Calu3 (cell line): ENCODE results near the gene MRPL28. TPM values are rescaled to one million over a fixed set of nuclear protein-coding genes. Genes with fewer than 3 reads are reported as not detected.
"Not testable (repeated sequence)": the region's sequence is repeated elsewhere in the genome, so short reads cannot be mapped to it uniquely, and the experiment has no call there.

ENCODE experiments used
- BruUV-seq: library from RNA; stranded (reverse); fragments of 400-500 nt; replicated peaks from 2 replicates; lab custom pipeline; 2021; lab: Mats Ljungman, UMichigan
- CTCF ChIA-PET: fragments of 300-600 bp; sonication (Branson Sonifier 250); formaldehyde crosslinking; loops from one replicate; lab custom pipeline; 2022; ENCODE audit warnings: antibody characterized with exemption; lab: Charles Lee
- DNase-seq: peaks from one replicate; pipeline ENCODE4 v3.0.0; 2022
- H3K27ac Mint-ChIP-seq: one replicate; pipeline ENCODE4 v1.8.0; 2022; ENCODE audit warnings: mixed read lengths; ENCODE audit not compliant: unreplicated experiment
- H3K27me3 Mint-ChIP-seq: one replicate; pipeline ENCODE4 v1.8.0; 2022; ENCODE audit warnings: mixed read lengths; ENCODE audit not compliant: unreplicated experiment
- H3K36me3 Mint-ChIP-seq: one replicate; pipeline ENCODE4 v1.8.0; 2022; ENCODE audit warnings: mild to moderate bottlenecking, moderate library complexity, mixed read lengths; ENCODE audit not compliant: insufficient read depth, unreplicated experiment
- H3K4me1 Mint-ChIP-seq: one replicate; pipeline ENCODE4 v1.8.0; 2022; ENCODE audit warnings: mild to moderate bottlenecking, low read depth, mixed read lengths; ENCODE audit not compliant: unreplicated experiment
- H3K4me3 Mint-ChIP-seq: one replicate; pipeline ENCODE4 v1.8.0; 2022; ENCODE audit warnings: mild to moderate bottlenecking, low read depth, moderate library complexity, mixed read lengths; ENCODE audit not compliant: unreplicated experiment
- H3K9me3 Mint-ChIP-seq: one replicate; pipeline ENCODE4 v1.8.0; 2022; ENCODE audit warnings: low read depth, mixed read lengths; ENCODE audit not compliant: unreplicated experiment
- intact Hi-C: fragments of 100-400 bp; cut with micrococcal nuclease; formaldehyde crosslinking; loops from one replicate; pipeline ENCODE4 v1.10.0; 2022; ENCODE audit not compliant: unreplicated experiment
- total RNA-seq: library from RNA; stranded (reverse); gene quantifications from 2 replicates; pipeline ENCODE4 v1.2.3, GENCODE V29; 2022
- TF ChIP-seq, protein P1 (sequence below): fragments of 200-600 bp; IDR thresholded peaks from one replicate; pipeline ENCODE4 v1.8.0; 2022; ENCODE audit warnings: antibody characterized with exemption; ENCODE audit not compliant: unreplicated experiment

MRPL28 gene
- total RNA-seq, 1 experiment from 2014 or later = 115 TPM

DNA sequence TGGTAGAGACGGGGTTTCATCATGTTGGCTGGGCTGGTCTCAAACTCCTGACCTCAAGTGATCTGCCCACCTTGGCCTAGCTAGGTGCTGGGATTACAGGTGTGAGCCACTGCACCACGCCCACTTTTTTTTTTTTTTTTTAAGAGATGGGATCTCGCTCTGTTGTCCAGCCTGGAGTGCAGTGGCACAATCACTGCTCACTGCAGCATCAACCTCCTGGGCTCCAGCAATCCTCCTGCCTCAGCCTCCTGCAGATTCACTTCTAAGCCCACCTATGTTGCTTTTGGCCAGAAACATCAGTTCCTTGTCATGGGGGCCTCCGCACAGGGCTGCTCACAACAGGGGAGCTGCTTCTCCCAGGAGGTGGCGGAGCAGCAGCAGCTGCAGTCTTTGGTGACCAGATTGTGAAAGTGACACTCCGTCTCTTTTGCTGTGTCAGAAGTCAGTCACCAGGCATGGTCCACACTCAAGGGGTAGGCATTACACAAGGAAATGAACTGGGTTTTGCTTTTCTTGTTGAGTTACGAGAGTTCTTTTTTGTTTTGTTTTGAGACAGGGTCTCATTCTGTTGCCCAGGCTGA lies 22.2 kb upstream of the MRPL28 start:
- CTCF ChIA-PET = interaction anchor here (1.4 kb wide), 1 partner anchor 95 kb away, joined by 3 read pairs; no protein-coding TSS in a partner anchor
- no peaks in the 10 kb centered on the region for H3K4me1 Mint-ChIP-seq
- no TSS peak for BruUV-seq
- intact Hi-C loops = no loop called here
- TF ChIP-seq, protein P1, sequence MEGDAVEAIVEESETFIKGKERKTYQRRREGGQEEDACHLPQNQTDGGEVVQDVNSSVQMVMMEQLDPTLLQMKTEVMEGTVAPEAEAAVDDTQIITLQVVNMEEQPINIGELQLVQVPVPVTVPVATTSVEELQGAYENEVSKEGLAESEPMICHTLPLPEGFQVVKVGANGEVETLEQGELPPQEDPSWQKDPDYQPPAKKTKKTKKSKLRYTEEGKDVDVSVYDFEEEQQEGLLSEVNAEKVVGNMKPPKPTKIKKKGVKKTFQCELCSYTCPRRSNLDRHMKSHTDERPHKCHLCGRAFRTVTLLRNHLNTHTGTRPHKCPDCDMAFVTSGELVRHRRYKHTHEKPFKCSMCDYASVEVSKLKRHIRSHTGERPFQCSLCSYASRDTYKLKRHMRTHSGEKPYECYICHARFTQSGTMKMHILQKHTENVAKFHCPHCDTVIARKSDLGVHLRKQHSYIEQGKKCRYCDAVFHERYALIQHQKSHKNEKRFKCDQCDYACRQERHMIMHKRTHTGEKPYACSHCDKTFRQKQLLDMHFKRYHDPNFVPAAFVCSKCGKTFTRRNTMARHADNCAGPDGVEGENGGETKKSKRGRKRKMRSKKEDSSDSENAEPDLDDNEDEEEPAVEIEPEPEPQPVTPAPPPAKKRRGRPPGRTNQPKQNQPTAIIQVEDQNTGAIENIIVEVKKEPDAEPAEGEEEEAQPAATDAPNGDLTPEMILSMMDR = no peak
- no peaks in the 10 kb centered on the region for H3K9me3 Mint-ChIP-seq
- no peaks in the 10 kb centered on the region for H3K27me3 Mint-ChIP-seq
- no peak overlapping the region for H3K4me3 Mint-ChIP-seq
- H3K27ac Mint-ChIP-seq = no peak overlapping the region
- DNase-seq = no peak
- peaks cover 28% of the 10 kb centered on the region for H3K36me3 Mint-ChIP-seq

DNA sequence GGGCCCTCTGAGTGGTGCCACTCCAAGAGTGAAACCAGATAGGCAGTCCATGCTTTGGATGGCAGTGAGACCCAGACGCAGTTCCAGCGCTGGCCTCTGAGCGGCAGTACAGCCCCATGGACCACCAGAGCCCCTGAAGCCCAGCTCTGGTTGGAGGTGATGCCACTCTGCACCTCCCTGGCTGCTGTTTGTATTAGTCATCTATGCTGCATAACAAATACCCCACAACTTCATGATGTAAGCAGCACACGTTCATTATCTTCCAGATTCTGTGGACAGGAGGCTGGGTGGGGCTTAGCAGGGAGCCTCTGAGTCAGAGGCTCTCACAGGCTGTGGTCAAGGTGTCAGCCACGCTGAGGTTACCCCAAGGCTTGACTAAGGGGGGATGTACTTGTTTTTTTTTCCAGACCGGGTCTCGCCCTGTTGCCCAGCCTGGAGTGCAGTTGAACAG lies 21.6 kb upstream of the MRPL28 start:
- intact Hi-C loops = no loop called here
- no peak overlapping the region for H3K27ac Mint-ChIP-seq

DNA sequence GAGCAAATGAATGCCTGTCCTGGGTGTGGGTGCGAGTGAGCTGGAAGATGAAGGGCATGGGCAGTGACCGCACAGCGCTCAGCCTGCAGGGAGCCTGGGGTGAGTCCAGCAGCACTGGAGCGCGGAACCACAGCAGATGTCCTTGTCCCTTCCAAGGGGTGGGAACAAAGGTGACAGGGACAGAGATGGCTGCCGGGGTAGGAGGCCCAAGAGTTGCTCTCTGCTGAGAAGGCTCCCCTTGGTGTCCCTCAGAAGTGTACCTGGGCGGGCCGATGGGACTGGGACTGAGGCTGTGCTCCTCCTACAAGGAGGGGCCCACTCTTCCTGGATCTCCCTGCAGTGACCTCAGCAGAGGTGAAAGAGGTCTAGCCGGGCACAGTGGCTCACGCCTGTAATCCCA lies 19.0 kb upstream of the MRPL28 start:
- Mint-ChIP-seq H3K4me1 (no peaks in the 10 kb centered on the region), H3K27me3 (no peaks in the 10 kb centered on the region), H3K9me3 (no peaks in the 10 kb centered on the region), H3K4me3 (no peak overlapping the region), H3K36me3 (peaks cover 15% of the 10 kb centered on the region), H3K27ac (no peak overlapping the region)
- BruUV-seq = no TSS peak
- intact Hi-C loops = no loop called here
- TF ChIP-seq, protein P1 = no peak
- DNase-seq = no peak
- CTCF ChIA-PET = no interaction called here

More for the DNA sequence above, 21.6 kb upstream of the MRPL28 start:
- CTCF ChIA-PET = interaction anchor here (0.5 to 1.4 kb wide), 2 partner anchors 96 to 103 kb away, joined by 3 read pairs; no protein-coding TSS in a partner anchor
- Mint-ChIP-seq H3K9me3 (no peaks in the 10 kb centered on the region), H3K27me3 (no peaks in the 10 kb centered on the region), H3K36me3 (peaks cover 26% of the 10 kb centered on the region), H3K4me1 (no peaks in the 10 kb centered on the region), H3K4me3 (no peak overlapping the region)
- DNase-seq = peak; percentile 71
- TF ChIP-seq, protein P1 = peak; percentile 61
- BruUV-seq = no TSS peak

DNA sequence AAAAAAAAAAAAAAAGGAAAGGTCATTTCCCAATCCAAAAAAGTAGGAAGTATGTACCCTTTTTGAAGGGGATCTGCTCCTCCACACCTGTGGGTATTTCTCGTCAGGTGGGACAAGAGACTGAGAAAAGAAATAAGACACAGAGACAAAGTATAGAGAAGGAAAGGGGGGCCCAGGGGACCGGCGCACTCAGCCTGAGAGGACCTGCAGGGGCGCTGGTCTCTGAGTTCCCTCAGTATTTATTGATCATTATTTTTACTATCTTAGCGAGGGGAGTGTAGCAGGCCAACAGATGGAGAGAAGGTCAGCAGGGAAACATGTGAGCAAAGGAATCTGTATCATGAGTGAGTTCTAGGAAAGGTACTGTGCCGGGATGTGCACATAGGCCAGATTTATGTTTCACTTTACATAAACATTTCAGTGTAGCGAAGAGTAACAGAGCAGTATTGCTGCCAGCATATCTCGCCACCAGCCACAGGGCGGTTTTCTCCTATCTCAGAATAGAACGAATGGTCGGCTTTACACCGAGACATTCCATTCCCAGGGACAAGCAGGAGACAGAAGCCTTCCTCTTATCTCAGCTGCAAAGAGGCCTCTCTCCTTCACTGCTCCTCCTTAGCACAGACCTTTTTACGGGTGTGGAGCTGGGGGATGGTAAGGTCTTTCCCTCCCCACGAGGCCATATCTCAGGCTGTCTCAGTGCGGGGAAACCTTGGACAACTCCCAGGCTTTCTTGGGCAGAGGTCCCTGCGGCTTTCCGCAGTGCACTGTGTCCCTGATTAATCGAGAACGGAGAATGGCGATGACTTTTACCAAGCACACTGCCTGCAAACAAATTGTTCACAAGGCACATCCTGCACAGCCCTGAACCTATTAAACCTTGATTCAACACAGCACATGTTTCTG lies 17.7 kb upstream of the MRPL28 start:
- BruUV-seq, CTCF ChIA-PET, H3K9me3 Mint-ChIP-seq, H3K27me3 Mint-ChIP-seq, H3K4me3 Mint-ChIP-seq, H3K27ac Mint-ChIP-seq, H3K4me1 Mint-ChIP-seq, DNase-seq, intact Hi-C loops: not testable (repeated sequence)
- peaks cover 21% of the 10 kb centered on the region for H3K36me3 Mint-ChIP-seq
